IPS-18a (cell line): ENCODE data around the gene DISC1.
"Not testable (repeated sequence)": the region's sequence is repeated elsewhere in the genome, so short reads cannot be mapped to it uniquely, and the experiment has no call there.

Experiments used
- H3K27ac ChIP-seq: one replicate; pipeline ENCODE4 v1.5.1; 2013; ENCODE audit warnings: low read length
- H3K27me3 ChIP-seq: one replicate; pipeline ENCODE4 v1.6.1; 2013; ENCODE audit warnings: mild to moderate bottlenecking, low read length; ENCODE audit not compliant: control insufficient read depth, insufficient read depth
- H3K36me3 ChIP-seq: one replicate; pipeline ENCODE4 v1.6.1; 2013; ENCODE audit warnings: low read depth, low read length; ENCODE audit not compliant: control insufficient read depth
- H3K4me1 ChIP-seq: one replicate; pipeline ENCODE4 v1.6.1; 2013; ENCODE audit warnings: low read depth, low read length; ENCODE audit not compliant: control insufficient read depth
- H3K4me3 ChIP-seq: one replicate; pipeline ENCODE4 v1.5.1; 2013; ENCODE audit warnings: low read length
- H3K9ac ChIP-seq: one replicate; pipeline ENCODE4 v1.6.1; 2013; ENCODE audit warnings: mild to moderate bottlenecking, low read length, moderate library complexity
- H3K9me3 ChIP-seq: one replicate; pipeline ENCODE4 v1.6.1; 2013; ENCODE audit warnings: low read depth, low read length; ENCODE audit not compliant: control insufficient read depth

Gene DISC1

DNA sequence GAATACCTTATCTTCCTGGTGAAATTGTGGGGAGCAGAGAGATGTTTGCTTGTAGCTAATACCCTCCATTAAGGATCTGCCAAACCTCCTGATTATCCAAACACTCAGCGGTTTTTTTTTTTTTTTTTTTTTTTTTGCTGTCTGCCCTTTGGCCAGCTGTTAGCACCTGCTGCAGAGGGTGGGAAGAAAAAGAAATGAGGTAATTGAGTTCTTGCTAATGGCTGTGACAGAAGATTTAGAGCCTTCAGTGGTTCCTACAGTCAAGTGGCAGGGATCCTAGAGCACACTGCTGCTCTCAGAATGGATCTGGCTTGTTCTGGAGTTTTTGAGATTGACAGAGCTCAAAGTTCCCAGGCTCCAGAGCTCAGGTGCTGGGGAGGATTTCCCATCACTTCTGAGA, 342.5 kb downstream of the DISC1 start:
- Histone ChIP-seq H3K27ac (no peak overlapping the region), H3K36me3 (no peaks in the 10 kb centered on the region), H3K9me3 (no peaks in the 10 kb centered on the region), H3K4me3 (no peak overlapping the region), H3K27me3 (no peaks in the 10 kb centered on the region), H3K9ac (no peak overlapping the region), H3K4me1 (no peaks in the 10 kb centered on the region)

DNA sequence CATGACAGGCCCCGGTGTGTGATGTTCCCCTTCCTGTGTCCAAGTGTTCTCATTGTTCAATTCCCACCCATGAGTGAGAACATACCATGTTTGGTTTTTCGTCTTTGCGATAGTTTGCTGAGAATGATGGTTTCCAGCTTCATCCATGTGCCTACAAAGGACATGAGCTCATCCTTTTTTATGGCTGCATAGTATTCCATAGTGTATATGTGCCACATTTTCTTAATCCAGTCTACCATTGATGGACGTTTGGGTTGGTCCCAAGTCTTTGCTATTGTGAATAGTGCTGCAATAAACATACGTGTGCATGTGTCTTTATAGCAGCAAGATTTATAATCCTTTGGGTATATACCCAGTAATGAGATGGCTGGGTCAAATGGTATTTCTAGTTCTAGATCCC, 343.2 kb downstream of the DISC1 start:
- not testable (repeated sequence) for H3K9ac ChIP-seq, H3K27ac ChIP-seq, H3K27me3 ChIP-seq, H3K36me3 ChIP-seq, H3K4me1 ChIP-seq, H3K9me3 ChIP-seq, H3K4me3 ChIP-seq

DNA sequence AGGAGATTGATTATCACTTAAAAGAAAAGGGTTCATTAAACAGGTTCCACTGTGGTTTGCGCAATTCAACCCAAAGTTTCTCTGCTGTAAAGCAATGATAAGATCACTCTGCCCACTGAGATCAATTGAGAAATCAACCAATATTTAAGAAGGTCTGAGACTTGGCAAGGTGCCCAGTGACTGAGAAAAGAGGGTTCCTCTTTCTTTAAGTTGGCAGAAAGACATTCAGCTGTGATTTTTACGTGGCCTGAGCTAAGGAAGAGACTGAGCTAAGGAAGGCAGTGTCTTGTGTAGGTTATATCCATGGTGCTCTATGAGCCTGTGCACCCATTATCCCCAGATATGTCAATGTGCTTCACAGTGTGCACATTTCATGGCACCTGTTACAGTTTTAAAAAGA, 344.1 kb downstream of the DISC1 start:
- Histone ChIP-seq H3K36me3 (no peaks in the 10 kb centered on the region), H3K9me3 (no peaks in the 10 kb centered on the region), H3K27me3 (no peaks in the 10 kb centered on the region), H3K27ac (no peak overlapping the region), H3K9ac (no peak overlapping the region), H3K4me1 (no peaks in the 10 kb centered on the region), H3K4me3 (no peak overlapping the region)

DNA sequence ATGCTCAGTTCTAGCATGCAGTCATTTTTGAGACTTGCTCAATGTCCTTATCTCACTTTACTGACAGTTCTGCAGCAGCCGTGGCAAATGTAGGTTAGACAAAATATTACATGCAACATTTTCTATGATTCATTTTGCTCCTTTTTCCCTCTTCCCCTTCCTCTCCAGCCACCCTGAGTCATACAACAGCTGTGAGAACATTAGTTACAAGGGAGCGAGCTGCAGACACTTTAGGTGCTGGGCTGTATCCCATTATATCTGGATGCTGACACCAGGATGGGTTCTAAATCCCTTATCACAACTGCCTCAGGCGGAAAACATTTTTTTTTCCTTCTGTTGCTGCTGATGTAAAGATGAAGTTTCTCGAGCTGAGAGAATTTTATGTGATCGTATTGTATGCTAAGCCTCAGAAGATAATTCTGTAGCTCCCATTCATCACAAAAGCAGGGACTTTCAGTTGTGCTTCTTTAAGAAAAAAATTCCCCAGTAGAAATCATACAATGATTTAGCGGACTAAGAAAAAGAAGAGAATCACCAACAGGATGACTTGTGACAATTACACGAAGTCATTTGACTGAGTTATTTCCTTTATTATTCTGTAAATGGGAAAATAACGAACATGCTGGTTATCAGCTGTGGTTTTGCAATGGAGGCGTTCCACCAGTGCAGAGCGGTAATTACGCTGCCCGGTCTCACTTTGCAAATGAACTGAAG, 345.0 kb downstream of the DISC1 start:
- no peaks in the 10 kb centered on the region for H3K9me3 ChIP-seq
- no peaks in the 10 kb centered on the region for H3K27me3 ChIP-seq
- H3K9ac ChIP-seq: no peak overlapping the region
- H3K36me3 ChIP-seq: no peaks in the 10 kb centered on the region
- H3K27ac ChIP-seq: no peak overlapping the region
- H3K4me1 ChIP-seq: no peaks in the 10 kb centered on the region
- H3K4me3 ChIP-seq: no peak overlapping the region

DNA sequence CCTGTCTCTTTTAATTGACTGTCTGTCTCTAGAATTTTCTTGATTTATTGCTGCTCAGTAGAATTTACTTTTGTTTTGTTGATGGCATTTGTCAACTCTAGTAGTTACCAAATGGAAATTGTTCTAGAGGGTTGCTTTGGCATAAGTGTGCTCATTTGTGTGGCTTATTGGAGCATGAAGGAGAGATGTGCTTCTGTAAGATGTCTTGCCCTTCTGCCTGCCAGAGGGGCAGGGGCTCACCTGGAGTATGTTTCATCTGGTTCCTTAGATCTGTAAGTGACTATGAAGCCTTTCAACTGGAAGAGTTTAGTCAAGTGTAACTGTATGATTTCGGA, 345.5 kb downstream of the DISC1 start:
- Histone ChIP-seq H3K4me3 (no peak overlapping the region), H3K36me3 (no peaks in the 10 kb centered on the region), H3K9ac (no peak overlapping the region), H3K27me3 (no peaks in the 10 kb centered on the region), H3K4me1 (no peaks in the 10 kb centered on the region), H3K9me3 (no peaks in the 10 kb centered on the region), H3K27ac (no peak overlapping the region)

DNA sequence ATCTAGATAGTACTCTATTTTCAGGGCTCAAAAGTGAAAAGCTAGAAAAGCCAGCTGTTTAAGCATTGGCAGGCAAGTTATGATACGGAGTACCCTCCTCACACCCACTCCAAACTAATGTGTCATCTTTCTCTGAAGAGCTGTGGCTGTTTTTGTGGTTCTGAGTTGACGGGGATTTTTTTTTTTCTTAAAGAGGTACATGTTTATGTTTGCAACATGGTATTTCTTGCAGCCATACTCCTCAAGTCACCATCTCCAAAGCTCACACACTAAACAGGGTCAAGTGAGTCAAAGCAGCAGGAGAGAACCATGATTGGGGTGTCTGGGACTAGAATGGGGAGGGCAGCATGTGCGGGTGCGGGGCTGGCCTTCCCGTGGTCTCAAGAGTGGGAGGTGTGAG, 347.2 kb downstream of the DISC1 start:
- H3K27me3 ChIP-seq: no peaks in the 10 kb centered on the region
- no peaks in the 10 kb centered on the region for H3K4me1 ChIP-seq

DNA sequence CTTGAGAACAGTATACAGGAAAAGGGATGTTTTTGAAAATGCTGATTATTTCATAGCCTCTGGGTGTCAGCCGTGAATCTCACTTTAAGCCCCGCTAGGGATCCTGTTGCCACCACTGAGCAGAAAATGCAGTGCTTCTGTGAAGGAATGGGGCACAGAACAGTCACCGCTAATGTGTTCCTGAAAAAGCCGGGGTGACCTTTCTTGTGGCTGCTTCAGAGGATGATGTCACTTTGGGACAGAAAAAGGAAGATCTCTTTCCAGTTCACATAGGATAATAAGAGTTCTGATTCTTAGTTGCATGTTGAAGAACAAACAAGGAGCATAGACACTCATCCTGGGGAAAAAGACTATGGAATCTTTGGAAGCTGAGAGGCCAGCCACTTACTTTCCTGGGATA, 349.6 kb downstream of the DISC1 start:
- no peak overlapping the region for H3K9ac ChIP-seq
- no peaks in the 10 kb centered on the region for H3K9me3 ChIP-seq
- H3K36me3 ChIP-seq: no peaks in the 10 kb centered on the region
- H3K27ac ChIP-seq: no peak overlapping the region
- H3K4me1 ChIP-seq: no peaks in the 10 kb centered on the region
- H3K4me3 ChIP-seq: no peak overlapping the region
- H3K27me3 ChIP-seq: no peaks in the 10 kb centered on the region

More for the DNA sequence above, 347.2 kb downstream of the DISC1 start:
- no peaks in the 10 kb centered on the region for H3K36me3 ChIP-seq
- no peak overlapping the region for H3K4me3 ChIP-seq
- H3K27ac ChIP-seq: no peak overlapping the region
- H3K9me3 ChIP-seq: no peaks in the 10 kb centered on the region
- no peak overlapping the region for H3K9ac ChIP-seq

DNA sequence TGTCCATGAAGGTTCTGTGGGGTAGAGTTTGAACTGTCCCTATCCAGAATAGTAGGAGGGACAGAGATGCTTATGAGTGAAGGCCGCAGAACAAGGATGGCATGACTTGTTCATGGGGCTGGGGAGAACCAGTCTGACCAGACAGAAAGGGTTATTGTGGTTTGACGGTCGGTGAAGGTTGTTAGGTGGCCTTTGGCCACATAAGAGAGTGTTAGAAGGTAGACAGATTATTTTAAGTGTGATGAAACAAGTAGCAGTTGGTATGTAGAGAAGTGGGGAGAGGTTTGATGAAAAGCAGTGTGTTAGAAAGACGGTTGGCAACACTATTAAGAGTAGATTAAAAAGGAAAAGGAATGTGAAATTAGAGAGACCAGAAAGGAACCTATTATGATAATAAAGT, 355.1 kb downstream of the DISC1 start:
- Histone ChIP-seq H3K4me3 (no peak overlapping the region), H3K9ac (no peak overlapping the region), H3K4me1 (no peaks in the 10 kb centered on the region), H3K36me3 (no peaks in the 10 kb centered on the region), H3K27me3 (no peaks in the 10 kb centered on the region), H3K9me3 (no peaks in the 10 kb centered on the region), H3K27ac (no peak overlapping the region)

DNA sequence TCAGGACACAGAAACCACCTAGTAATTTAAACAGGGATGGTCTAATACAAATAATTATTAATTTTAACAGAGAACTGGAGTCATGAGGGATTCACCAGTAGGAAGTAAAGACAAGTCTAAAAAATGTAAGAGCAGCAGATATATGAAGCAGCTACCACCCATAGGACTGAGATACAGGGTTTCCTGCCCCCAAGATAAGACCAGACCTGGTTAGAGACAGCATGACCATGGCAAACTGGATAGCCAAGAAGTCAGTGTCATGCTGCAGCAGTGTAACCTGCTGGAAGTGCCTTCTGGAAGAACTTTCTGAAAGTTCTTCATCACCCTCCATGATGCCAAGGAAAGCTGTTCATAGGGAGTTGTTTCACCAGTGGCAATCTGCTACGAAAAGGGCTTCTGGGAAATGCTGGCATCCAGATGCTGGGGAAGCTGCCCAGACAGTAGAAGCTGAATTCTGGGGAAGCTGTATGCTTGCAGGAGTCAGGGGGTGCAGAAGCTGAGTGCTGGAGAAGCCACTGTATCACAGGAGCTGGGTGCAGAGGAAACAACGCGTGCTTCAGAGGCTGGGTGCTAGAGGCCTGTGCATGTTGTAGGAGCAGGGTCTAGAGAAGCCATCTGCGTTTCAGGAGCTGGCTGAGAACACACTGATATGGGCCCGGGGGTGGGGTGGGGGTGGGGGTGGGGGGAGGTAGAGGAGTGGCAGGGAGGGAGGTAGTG, 356.4 kb downstream of the DISC1 start:
- peaks cover 3% of the 10 kb centered on the region for H3K4me1 ChIP-seq

DNA sequence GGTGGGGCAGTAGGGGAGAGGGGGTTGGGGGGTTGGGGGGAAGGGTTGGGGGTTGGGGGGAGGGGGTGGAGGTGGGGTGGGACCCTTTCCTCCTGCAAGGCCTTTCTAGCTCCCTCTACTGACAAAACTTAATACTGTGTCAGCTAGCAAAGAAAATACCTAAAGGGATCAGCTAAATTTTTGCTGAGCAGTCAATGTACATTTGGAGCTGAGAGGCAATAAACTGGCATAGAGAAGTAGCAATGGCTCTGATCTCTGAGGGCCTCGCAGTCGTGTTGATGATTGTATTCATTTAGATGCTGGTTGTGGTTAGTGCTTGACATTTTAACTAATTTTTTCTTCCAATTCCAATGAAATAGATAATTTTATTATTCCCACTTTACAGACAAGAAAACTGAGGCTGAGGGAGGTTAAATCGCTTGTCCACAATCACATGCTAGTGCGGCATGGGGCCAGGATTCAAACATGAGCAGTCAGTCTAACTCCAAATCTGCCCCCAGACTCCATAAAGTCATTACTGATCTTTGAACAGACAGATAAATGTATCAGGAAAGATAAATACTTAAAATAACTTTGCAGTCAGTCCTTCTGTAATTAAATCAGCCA, 357.1 kb downstream of the DISC1 start:
- H3K4me3 ChIP-seq: no peak overlapping the region

More for the DNA sequence above, 356.4 kb downstream of the DISC1 start:
- Histone ChIP-seq H3K27me3 (no peaks in the 10 kb centered on the region), H3K36me3 (no peaks in the 10 kb centered on the region), H3K4me3 (no peak overlapping the region), H3K9ac (no peak overlapping the region), H3K9me3 (no peaks in the 10 kb centered on the region), H3K27ac (no peak overlapping the region)

DNA sequence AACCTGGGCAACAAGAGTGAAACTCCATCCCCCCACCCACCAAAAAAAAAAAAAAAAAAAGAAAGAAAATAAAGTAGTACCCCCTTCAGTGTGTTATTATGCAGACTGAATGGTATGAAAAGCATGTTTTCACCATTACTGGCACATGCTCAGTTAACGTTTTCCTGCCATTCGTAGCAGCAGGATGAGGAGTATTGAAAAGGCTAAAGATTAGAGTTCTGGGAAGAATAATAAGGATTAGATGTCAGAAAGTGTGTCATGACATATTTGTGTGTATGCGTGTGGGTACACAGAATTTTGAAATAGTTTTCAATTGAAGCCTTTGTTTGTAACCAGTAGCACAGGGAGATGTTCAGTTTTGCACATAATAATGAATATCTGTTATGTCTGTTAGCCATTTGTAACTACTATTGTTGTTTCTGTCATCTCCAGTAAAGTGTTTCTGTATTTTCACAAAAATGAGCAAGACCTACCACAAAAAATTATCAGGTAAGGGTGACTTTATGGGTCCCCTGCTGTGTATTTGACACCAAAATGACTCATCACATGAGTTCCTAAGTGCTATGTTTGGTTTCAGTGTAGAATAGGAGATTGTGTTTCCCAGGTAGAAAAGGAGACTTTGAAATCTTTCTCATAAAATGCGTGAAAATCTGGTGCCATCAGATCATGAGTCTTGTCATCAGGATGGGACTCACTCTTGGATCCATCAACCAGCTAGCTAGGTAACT, 358.9 kb downstream of the DISC1 start:
- Histone ChIP-seq H3K36me3 (no peaks in the 10 kb centered on the region), H3K4me1 (peaks cover 3% of the 10 kb centered on the region), H3K27me3 (no peaks in the 10 kb centered on the region), H3K4me3 (no peak overlapping the region), H3K9ac (no peak overlapping the region), H3K27ac (no peak overlapping the region), H3K9me3 (no peaks in the 10 kb centered on the region)

More for the DNA sequence above, 357.1 kb downstream of the DISC1 start:
- Histone ChIP-seq H3K36me3 (no peaks in the 10 kb centered on the region), H3K9me3 (no peaks in the 10 kb centered on the region), H3K27me3 (no peaks in the 10 kb centered on the region), H3K9ac (no peak overlapping the region), H3K4me1 (peaks cover 3% of the 10 kb centered on the region), H3K27ac (no peak overlapping the region)
